Iris pigment epithelial cell (primary cell): ENCODE results near the gene PEX5.
A peak's percentile ranks its signal among the peaks of the same experiment; 100 is the strongest.
"Not testable (repeated sequence)": the region's sequence is repeated elsewhere in the genome, so short reads cannot be mapped to it uniquely, and the experiment has no call there.

Experiments used
- DNase-seq: peaks from one replicate; pipeline ENCODE4 v3.0.0-alpha.2; 2011; ENCODE audit warnings: low read depth

Gene PEX5

DNA sequence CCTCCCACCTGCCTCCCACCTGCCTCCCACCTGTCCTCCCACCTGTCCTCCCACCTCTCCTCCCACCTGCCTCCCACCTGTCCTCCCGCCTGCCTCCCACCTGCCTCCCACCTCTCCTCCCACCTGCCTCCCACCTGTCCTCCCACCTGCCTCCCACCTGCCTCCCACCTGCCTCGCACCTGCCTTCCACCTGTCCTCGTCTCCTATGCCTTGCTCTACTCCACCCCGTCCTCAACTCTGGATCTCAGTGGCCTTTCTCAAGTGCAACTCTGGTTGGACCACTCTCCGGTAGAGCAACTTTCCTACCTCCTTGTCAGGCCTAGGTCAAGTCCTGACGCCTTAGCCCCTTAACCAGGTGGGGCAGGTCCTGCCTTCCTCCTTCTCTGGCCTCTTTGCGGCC lies 29.3 kb upstream of the PEX5 start:
- no peak for DNase-seq

DNA sequence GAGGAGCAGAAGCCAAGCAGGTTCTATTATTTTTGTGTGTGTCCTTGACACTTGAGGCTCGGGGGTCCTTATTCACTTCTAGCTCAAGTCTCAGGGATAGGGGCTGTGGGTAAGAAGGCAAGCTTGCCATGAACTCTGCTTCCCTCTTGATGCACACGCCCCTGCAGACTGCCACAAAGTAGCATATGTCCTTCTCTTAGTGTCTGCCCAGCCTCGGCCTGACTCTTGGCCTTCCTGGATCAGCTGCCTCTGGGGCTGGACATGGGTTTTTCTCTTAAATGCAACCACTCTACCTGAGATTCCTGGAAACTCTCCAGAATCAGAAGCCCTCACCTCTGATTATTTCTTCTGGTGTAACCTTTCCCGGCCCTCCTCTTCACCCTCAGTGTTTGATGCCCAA lies 28.2 kb upstream of the PEX5 start:
- DNase-seq = no peak

DNA sequence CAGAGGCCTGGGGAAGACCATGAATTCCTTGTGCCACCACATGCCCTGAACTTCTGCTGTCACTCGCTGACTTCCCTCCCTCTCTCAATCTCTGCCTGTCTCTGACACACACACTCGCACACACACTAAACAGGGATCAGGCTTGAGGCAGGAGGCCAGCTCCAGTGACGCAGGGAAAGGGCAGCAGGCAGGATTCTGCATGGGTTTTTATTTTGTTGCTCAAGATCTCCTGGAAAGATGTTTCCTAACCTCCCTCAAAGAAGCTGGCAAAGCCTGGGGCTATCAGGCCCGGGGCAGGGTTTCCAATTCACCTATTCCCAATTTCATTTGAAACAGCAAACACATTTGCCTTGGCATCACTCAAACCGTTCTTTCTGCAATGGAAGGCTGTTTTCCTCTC lies 27.7 kb upstream of the PEX5 start:
- peak; percentile 15 for DNase-seq

DNA sequence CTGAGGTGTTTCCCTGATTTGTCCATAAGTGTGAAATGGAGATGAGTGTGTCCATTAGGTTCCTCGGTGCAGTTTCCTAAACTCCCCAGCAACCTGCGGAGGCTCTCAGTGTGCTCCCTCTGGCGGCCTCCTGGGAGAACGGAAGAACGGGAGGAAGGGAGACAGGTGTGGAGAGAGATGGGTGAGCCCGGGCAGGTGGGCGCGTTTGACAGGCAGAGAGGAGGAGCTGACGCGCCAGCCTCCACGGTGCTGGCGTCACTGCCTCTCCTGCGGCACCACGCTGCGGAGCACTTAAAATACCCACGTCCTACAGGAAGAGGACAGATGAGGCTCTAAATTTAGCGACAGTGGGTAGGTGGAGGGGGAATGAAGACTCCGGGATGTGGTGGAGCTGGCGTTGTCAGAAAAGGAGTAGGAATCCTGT lies 26.8 kb upstream of the PEX5 start:
- peak; percentile 28 for DNase-seq

DNA sequence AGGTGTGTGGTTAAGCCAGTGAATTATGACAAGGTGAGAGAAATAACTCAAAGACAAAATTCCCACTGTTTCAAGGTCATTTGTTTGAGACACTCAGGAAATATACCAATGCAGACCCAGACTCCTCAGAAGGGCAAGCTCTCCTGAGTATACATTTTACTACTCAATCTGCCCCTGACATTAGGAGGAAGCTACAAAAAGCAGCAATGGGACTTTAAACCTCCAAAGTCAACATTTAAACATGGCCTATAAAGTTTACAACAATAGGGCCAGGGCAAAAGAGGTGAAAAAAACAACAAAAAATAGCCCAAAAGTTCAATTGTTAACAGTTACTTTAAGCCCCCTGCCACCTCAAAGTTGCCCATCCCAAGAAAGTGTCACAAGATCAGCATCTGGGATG lies 19.5 kb upstream of the PEX5 start:
- no peak for DNase-seq

DNA sequence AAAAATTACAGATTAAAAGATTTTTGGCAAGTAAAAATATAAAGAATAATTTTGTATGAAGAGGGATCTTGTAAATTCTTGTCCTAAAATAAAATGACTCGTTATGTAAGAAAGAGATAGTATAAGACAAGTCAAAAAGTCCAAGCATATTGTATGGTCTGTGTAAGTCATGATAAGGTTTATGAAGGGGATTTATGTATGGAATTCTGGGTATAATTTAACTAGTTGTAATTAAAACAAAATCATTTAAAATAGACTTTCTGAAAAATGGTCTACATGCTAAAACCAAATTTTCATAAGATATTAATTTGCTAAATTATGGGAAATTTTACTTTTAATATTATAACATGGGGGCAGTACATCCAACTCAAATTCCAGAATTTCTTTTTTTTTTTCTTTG lies 17.6 kb upstream of the PEX5 start:
- no peak for DNase-seq

DNA sequence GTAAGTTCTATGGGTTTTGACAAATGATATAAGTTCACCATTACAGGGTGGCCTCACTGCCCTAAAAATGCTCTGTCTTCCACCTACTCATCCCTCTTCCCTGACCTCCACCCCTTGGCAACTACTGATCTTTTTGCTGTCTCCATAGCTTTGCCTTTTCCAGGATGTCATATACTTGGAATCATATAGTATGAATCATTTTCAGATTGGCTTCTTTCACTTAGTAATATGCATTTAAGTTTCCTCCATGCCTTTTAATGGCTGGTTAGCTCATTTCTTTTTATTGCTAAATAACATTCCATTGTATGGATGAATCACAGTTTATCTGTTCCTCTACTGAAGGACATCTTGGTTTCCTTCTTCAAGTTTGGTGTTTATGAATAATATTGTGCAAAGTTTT lies 14.0 kb upstream of the PEX5 start:
- DNase-seq = peak; percentile 63

DNA sequence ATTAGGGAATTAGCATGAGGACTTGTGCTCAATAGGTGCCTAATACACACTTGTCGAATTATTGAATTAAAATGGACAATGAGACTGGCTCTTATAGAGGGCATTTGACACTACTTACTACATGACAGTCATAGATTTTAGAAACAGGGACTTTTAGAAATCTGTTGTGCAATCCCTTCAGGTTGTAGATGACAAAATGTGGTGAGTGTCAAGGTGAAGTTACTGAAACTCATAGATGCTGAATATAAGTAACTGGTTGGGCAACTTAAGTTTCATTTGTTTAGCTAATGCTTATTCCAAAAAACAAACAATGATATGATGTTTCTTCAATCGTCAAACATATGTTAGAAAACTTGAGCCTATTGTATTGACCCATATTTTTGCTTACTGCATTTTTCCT lies 12.9 kb upstream of the PEX5 start:
- no peak for DNase-seq

DNA sequence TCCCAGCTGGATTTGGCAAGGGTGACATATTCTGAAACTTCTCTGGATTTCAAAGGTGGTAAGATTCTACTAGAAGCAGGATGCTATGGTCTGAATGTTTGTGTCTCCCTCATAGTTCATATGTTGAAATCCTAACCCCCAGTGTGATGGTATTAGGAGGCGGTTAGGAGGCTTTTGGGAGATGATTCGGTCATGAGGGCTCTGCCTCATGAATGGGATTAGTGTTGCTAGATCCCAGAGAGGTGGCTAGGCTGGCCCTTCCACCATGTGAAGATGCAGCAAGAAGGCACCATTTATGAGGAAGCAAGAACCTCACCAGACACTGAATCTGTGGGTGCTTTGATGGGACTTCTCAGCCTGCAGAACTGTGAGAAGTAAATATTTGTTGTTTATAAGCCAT lies 11.0 kb upstream of the PEX5 start:
- DNase-seq = no peak

DNA sequence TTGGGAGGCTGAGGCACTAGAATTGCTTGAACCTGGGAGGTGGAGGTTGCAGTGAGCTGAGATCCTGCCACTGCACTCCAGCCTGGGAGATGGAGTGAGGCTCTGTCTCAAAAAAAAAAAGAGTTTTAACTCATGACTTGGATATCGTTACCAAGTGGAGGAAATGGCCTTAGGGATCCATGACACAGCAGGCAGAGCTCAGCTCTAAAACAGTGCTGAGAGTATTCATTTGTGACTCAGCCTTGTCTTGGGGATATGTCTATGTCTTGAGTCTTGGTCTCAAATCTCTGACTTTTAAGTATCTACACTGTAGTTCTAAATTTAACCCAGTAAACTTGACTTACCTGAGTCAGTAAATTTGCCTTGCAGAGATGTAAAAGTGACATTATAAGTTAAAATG lies 8.8 kb upstream of the PEX5 start:
- peak; percentile 10 for DNase-seq

DNA sequence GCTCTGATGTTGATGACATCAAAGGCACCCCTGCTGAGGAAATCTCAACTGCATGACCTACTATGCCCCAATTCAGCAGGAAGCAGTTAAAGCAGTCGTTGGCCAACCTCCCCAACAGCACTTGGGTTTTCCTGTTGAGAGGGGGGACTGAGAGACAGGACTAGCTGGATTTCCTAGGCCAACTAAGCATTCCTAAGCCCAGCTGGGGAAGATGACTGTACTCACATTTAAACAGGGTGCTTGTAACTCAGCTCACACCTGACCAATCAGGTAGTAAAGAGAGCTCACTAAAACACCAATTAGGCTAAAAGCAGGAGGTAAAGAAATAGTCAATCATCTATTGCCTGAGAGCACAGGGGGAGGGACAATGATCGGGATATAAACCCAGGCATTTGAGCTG lies 3.4 kb upstream of the PEX5 start:
- not testable (repeated sequence) for DNase-seq

DNA sequence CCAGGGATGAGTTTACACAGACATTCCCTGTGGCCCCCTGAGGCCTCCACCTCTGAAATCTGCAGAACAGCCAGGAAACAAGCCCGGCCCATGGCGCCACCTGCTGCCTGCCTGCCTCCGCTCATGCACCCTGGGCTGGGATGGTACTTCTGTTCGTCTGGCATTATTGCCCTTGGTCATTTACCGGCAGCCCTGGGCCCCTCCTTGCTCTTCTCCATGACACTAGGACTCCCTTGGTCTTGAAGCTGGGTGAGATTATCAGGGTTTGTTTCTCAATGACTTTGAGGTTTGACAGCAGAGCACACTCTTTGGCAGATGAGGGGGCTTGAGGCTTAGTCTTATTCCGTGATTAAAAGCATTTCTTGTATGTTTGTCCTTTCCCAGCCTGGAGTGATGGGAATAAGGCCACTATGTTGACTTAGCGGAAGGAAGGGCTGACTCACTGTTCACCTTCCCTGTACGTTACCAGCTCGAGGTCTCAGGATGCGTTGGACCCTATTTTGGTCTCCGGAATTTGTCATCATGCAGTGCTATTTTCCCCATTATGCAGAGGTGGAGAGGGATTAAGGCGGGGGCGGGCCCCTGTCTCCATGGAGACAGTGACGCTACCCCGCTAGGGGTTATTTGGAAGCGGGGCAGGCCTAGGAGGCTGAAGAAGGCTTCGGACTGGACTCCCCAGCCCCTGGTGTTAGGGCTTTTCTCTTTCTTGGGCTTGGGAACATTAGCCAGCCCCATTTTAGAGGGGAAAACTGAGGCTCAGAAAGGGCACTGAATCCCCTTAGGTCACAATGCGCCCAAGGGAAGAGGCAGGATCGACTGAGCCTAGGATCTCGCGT lies 706 bp upstream of the PEX5 start:
- peak; percentile 66 for DNase-seq

DNA sequence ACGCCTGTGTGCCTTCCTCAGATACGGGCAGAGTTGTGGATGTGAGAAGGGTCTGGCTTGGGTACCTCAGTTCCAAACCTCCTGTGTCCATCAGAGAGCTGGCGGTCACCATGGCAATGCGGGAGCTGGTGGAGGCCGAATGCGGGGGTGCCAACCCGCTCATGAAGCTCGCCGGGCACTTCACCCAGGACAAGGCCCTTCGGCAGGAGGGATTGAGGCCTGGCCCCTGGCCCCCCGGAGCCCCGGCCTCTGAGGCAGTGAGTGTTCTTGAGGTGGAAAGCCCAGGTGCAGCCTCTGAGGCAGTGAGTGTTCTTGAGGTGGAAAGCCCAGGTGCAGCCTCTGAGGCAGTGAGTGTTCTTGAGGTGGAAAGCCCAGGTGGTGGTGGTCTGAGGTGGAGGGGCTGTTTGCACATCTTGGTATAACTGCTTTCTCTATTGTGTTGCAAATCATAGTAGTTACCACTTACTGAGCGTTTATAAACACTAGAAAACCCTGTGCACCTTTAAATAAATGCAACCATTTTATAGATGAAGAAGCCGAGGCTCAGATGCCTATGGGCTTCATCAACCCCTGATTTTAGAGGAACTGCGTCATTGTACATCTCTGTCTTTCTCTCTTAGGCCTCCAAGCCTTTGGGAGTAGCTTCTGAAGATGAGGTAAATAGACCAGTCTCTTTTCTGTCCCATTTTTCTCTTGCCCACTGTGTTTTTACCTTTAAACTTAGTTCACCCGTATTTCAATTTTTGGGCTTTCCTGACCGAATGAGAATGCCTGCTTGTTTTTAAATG lies 976 bp downstream of the PEX5 start:
- peak; percentile 18 for DNase-seq

DNA sequence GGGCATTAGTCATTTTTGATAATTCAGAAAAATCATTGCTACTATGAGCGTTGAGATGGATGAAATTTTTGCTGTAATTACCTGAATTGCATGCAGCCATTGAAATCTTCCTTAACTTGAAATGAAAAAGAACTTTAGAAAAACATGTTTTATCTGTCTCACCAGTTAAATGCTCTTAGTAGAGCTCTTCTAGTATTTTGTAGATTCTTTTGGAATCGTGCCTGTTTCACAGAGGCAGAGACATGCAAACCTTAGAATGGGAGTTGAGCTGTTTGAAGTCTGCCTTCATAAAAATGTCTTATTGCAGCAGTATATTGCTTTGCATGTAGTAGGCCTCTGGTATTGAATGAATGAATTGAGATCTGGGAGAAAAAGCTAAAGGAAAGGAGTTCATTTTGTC lies 4.2 kb downstream of the PEX5 start:
- no peak for DNase-seq

DNA sequence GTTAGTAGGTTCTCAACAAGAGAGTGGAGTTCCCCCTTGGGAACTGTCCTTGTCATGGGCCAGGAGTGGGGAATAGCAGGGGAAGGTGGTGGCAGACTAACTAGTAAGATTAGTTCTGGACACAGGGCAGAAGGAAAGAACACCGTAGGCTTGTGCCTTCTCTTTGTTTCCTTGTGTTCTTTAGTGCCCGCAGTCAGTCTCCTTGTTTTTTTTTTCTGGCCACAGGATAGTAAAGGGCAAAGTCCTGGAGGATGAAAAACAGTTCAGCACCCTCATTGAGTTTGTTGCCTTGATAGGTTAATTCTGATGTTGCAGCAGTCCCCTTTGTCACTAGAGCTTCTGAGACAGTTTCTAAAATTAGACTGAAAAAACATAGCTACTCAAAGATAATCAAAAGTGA lies 8.4 kb downstream of the PEX5 start:
- DNase-seq = no peak

DNA sequence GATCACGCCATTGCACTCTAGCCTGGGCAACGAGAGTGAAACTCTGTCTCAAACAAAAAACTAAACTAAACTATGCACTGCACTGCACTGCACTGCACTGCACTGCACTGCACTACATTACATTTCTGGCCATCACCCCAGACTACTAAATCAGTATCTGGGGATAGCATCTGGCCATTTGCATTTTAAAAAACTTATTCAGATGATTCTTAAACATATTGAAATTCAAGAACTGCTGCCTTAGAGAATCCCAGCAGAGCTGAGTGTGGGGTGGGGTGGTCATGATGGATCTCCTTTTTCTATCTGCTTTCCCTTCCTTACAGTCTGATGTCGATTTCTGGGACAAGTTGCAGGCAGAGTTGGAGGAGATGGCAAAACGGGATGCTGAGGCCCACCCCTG lies 13.6 kb downstream of the PEX5 start:
- DNase-seq = no peak

DNA sequence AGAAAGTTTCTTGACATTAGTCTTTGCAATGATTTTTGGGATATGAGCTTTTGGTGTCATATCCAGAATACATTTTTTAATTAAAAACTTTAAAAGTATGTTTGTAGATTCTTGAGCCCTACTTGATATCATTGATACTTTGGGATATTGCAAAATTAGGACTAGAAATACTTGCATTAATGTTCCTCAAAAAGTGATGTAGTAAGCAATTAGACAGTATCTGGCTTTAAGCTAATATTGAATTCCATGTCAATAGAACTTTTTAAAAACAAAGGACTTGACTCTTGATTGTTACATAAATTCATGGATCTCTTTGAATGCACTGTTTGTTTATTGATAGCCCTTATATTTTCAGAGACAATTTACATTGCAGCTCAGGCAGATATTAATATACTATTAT lies 15.6 kb downstream of the PEX5 start:
- DNase-seq = no peak

DNA sequence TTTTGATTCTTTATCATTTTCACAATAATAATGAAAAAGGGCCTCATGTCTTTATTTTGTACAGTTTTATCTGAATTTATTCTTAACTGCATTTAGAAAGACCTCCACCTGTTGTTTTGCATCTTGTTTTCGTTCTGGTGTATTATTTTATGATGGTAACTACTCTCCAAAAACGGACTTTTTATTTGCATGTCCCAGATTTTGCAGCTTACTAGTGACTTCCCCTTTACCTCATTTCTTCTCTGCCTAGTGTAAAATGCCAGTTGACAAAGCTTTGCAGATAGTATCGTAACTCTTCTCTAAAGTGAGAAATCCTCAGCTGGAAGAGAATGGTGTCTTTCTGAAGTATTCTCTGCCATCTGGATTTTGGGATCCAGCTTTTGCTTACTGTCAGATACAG lies 17.2 kb downstream of the PEX5 start:
- DNase-seq = no peak

DNA sequence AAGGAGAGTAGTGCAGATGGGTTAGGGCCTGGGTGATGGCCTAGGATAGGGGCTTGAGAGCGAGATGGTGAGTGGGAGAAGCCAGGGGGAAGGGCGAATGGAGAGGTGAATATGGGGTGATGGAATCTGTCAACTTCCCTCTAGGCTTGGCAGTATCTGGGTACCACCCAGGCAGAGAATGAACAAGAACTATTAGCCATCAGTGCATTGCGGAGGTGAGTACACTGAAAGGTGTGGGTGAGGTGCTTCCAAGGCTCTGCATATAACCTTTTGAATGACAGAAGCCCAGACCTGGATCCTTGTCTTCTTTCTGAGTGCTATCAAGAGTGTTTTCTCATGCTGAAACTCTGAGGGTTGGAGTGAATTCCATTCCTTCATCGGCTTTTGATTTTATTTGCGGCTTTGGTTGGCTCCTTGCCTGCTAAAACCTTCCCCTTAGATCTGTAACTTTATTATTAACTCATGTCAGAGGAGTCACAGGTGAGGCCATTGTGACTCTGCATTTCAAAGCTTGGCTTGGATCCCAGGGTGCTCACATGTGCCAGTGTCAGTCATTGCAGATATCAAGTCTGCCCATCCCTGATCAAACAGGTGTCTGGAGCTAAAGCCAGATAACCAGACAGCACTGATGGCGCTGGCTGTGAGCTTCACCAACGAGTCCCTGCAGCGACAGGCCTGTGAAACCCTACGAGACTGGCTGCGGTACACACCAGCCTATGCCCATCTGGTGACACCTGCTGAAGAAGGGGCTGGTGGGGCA lies 18.6 kb downstream of the PEX5 start:
- no peak for DNase-seq

DNA sequence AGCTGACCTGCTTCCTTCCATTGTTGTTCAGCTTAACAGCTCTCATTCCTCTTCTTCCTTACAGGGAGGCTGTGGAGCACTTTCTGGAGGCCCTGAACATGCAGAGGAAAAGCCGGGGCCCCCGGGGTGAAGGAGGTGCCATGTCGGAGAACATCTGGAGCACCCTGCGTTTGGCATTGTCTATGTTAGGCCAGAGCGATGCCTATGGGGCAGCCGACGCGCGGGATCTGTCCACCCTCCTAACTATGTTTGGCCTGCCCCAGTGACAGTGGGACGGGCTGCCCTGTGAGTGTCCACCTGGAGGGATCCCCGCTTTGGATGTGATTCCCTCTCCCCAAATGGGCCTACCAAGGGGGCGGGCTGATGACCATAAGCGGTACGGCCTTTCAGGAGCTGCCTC lies 20.5 kb downstream of the PEX5 start:
- DNase-seq = no peak

DNA sequence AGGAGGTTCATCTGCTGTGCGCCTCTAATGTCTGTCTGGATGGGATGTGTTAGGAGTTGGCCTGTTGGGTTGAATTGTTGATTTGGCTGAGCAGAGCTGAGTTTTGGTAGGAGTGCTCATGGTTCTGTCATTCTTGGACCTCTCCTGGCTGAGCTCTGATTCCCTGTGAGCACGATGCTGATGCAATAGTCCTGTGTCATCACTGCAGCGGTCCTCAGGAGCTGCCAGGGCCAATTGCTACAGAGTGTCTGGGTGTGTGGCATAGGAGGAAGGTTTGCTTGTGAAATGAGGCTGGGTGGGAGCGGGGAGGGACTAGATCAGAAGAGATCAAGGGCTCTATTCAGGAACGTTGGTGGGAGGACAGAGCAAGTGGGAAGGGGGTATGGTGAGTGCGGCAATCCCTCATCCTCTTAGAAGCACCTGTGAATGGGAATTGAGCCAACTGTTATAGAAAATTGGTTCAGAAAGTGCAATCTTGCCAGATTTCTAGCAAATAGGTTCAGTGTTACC lies 21.2 kb downstream of the PEX5 start:
- no peak for DNase-seq

DNA sequence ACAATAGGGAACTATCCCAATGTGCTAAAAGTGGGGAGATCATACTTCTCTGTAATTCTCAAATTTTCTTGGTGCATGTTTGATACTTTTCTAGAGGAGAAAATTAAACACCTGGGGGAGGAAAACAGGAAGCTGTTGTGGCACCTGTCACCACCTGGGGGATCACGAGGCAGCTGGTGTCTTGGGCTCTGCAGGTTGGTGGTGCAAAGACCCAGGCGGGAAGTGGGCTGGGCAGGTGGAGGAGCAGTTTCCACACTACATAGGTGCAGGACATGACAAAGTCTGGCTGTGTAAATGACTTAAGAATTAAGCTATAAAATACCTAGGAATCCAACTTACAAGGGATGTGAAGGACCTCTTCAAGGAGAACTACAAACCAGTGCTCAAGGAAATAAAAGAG lies 23.2 kb downstream of the PEX5 start:
- no peak for DNase-seq

DNA sequence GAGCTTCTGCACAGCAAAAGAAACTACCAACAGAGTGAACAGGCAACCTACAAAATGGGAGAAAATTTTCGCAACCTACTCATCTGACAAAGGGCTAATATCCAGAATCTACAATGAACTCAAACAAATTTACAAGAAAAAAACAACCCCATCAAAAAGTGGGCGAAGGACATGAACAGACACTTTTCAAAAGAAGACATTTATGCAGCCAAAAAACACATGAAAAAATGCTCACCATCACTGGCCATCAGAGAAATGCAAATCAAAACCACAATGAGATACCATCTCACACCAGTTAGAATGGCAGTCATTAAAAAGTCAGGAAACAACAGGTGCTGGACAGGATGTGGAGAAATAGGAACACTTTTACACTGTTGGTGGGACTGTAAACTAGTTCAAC lies 24.3 kb downstream of the PEX5 start:
- DNase-seq = not testable (repeated sequence)
